ENCODE data around the gene ARSD. TPM values are rescaled to one million over a fixed set of nuclear protein-coding genes. Genes with fewer than 3 reads are reported as not detected.
A peak's percentile ranks its signal among the peaks of the same experiment; 100 is the strongest.

The ARSD gene
- total RNA-seq, 1 experiment from 2014 or later = 8.0 TPM

- Histone ChIP-seq H3K9me2 (ENCODE audit: insufficient read depth) (no peaks in the 10 kb centered on the region), H3K9ac (ENCODE audit: low read length) (no peak overlapping the region), H3K9me3 (ENCODE audit: control insufficient read depth in 1 of 2, insufficient read depth in 1 of 2, low read depth in 1 of 2, low read length in 2 of 2) (no peaks in the 10 kb centered on the region), H4K20me1 (ENCODE audit: insufficient read depth) (no peaks in the 10 kb centered on the region), H3K4me1 (ENCODE audit: control insufficient read depth in 1 of 2, insufficient read depth in 2 of 2, low read length in 2 of 2) (peaks cover 5 to 7% of the 10 kb centered on the region in 2 experiments; a peak in 2 of 4 replicates), H3K79me2 (ENCODE audit: insufficient read depth, low read length) (no peaks in the 10 kb centered on the region), H3K4me3 (replicated peaks in 1 of 2; ENCODE audit: low read depth in 1 of 2, low read length in 2 of 2) (no peak overlapping the region), H3K36me3 (ENCODE audit: control insufficient read depth in 1 of 2, insufficient read depth in 2 of 2, low read length in 2 of 2) (no peaks in the 10 kb centered on the region), H3K27me3 (ENCODE audit: insufficient read depth, low read length) (no peaks in the 10 kb centered on the region), H3K4me2 (ENCODE audit: low read length) (no peak overlapping the region), H2AFZ (ENCODE audit: low read depth, low read length, poor library complexity, severe bottlenecking) (no peak overlapping the region), H3K27ac (ENCODE audit: low read depth, low read length) (no peak overlapping the region)
- TF ChIP-seq FOSL1 (IDR thresholded peaks at IDR 0.05; ENCODE audit: low read depth) (no peak), ELF1 (IDR thresholded peaks at IDR 0.05; ENCODE audit: borderline replicate concordance, low read depth) (no peak), ZFX (IDR thresholded peaks at IDR 0.05) (no peak), ZNF274 (IDR thresholded peaks at IDR 0.05; ENCODE audit: low read depth, low read length) (no peak), CTCF (IDR thresholded peaks at IDR 0.05 in 2 of 3, conservative IDR thresholded peaks at IDR 0.05 in 1 of 3; ENCODE audit: borderline replicate concordance in 1 of 3, insufficient read depth in 1 of 3, low read depth in 2 of 3, low read length in 2 of 3) (peak in 2 of 3 experiments; percentile 26 to 39; a peak in 4 of 6 replicates), RAD21 (IDR thresholded peaks at IDR 0.05; ENCODE audit: low read depth) (peak; percentile 26; the same call in 1 of the 2 replicates), POLR2AphosphoS5 (IDR thresholded peaks at IDR 0.05; ENCODE audit: low read depth, low read length) (no peak), CBX3 (IDR thresholded peaks at IDR 0.05; ENCODE audit: low read depth) (no peak), SIN3A (IDR thresholded peaks at IDR 0.05; ENCODE audit: low read depth) (no peak)
- TF ChIP-seq, protein P1, sequence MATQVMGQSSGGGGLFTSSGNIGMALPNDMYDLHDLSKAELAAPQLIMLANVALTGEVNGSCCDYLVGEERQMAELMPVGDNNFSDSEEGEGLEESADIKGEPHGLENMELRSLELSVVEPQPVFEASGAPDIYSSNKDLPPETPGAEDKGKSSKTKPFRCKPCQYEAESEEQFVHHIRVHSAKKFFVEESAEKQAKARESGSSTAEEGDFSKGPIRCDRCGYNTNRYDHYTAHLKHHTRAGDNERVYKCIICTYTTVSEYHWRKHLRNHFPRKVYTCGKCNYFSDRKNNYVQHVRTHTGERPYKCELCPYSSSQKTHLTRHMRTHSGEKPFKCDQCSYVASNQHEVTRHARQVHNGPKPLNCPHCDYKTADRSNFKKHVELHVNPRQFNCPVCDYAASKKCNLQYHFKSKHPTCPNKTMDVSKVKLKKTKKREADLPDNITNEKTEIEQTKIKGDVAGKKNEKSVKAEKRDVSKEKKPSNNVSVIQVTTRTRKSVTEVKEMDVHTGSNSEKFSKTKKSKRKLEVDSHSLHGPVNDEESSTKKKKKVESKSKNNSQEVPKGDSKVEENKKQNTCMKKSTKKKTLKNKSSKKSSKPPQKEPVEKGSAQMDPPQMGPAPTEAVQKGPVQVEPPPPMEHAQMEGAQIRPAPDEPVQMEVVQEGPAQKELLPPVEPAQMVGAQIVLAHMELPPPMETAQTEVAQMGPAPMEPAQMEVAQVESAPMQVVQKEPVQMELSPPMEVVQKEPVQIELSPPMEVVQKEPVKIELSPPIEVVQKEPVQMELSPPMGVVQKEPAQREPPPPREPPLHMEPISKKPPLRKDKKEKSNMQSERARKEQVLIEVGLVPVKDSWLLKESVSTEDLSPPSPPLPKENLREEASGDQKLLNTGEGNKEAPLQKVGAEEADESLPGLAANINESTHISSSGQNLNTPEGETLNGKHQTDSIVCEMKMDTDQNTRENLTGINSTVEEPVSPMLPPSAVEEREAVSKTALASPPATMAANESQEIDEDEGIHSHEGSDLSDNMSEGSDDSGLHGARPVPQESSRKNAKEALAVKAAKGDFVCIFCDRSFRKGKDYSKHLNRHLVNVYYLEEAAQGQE (IDR thresholded peaks at IDR 0.05; ENCODE audit: low read depth) = no peak
- no TSS peak for BruUV-seq (replicated peaks)
- DNase-seq (ENCODE audit: low read depth, low spot score) (no peak), ATAC-seq (0 out of 2 replicates have a peak, but pooled peaks have one; percentile 31)
- intact Hi-C loops (cut with micrococcal nuclease) = no loop called here
- POLR2A ChIA-PET = no interaction called here
- CTCF ChIA-PET = no interaction called here
- RAD21 ChIA-PET (ENCODE audit: low non-redundant PET in 1 of 2, low total read pairs in 2 of 2, uncharacterized antibody in 2 of 2, unreplicated experiment in 2 of 2) = no interaction called here
These were observed 16.0 kb downstream of the ARSD start for GRCh38 chrX:2913118-2913517.

All from HCT116 (cell line).